ENCODE results near the gene NEU3. TPM values are rescaled to one million over a fixed set of nuclear protein-coding genes. Genes with fewer than 3 reads are reported as not detected.

NEU3 gene
- total and polyA plus RNA-seq, 2 donors (not counting 1 experiment from before 2014, with no cell fraction given) = 17.0 to 17.4 TPM

GRCh38 chr11:74951226-74951625 lies 37.5 kb upstream of the NEU3 start:
- Histone ChIP-seq H3K9me3 (ENCODE audit: control extremely low read depth in 1 of 3, control insufficient read depth in 2 of 3, insufficient read depth in 1 of 3, low read length in 2 of 3) (no peaks in the 10 kb centered on the region), H3K27ac (ENCODE audit: low read length in 2 of 2) (peak overlapping the region; percentile 85 to 95), H2AFZ (ENCODE audit: insufficient read depth, low read depth, low read length, poor library complexity, severe bottlenecking) (no peak overlapping the region), H3K4me2 (replicated peaks; ENCODE audit: low read depth, low read length, poor library complexity, severe bottlenecking) (peak overlapping the region; percentile 82), H3K36me3 (replicated peaks in 1 of 2; ENCODE audit: control extremely low read depth in 1 of 2, control insufficient read depth in 1 of 2, extremely low read depth in 1 of 2, insufficient read depth in 2 of 2, low read length in 1 of 2) (peaks cover 0 to 10% of the 10 kb centered on the region in 2 experiments), H3K9ac (ENCODE audit: low read length) (peak overlapping the region; percentile 95), H3K79me2 (ENCODE audit: control insufficient read depth, insufficient read depth, low read length) (peaks cover 98% of the 10 kb centered on the region), H4K20me1 (ENCODE audit: control insufficient read depth, insufficient read depth, low read length, poor library complexity, severe bottlenecking) (no peaks in the 10 kb centered on the region), H3K4me1 (ENCODE audit: control insufficient read depth in 2 of 2, insufficient read depth in 2 of 2, low read length in 2 of 2) (peaks cover 52 to 65% of the 10 kb centered on the region in 2 donors), H3K27me3 (replicated peaks in 1 of 4; ENCODE audit: control extremely low read depth in 1 of 4, control insufficient read depth in 3 of 4, insufficient read depth in 4 of 4, low read length in 3 of 4) (no peaks in the 10 kb centered on the region), H3K4me3 (ENCODE audit: control extremely low read depth in 1 of 5, extremely low read depth in 1 of 5, insufficient read depth in 1 of 5, low read depth in 2 of 5, low read length in 4 of 5) (peak overlapping the region in 3 of 5 experiments; percentile 23 to 90 (median 28))
- DNase-seq = peak; percentile 61
- ATAC-seq (ENCODE audit: low read depth) = no peak
- intact Hi-C loops (cut with micrococcal nuclease) = no loop called here
- ChIA-PET CTCF (interaction anchor here (0.8 to 1.6 kb wide), 2 partner anchors 22 to 81 kb away, joined by 3 to 5 read pairs; no protein-coding TSS in a partner anchor), POLR2A (no interaction called here)
- Mint-ChIP-seq H3K4me3 (peak overlapping the region; percentile 94), H3K9me3 (ENCODE audit: insufficient read depth) (no peaks in the 10 kb centered on the region), H3K27ac (peak overlapping the region; percentile 96), H3K27me3 (no peaks in the 10 kb centered on the region), H3K4me1 (peaks cover 73% of the 10 kb centered on the region)
- 0% methylated on average over 6 of the region's 8 CpGs for WGBS (ENCODE audit: insufficient coverage)
- TF ChIP-seq, protein P1, sequence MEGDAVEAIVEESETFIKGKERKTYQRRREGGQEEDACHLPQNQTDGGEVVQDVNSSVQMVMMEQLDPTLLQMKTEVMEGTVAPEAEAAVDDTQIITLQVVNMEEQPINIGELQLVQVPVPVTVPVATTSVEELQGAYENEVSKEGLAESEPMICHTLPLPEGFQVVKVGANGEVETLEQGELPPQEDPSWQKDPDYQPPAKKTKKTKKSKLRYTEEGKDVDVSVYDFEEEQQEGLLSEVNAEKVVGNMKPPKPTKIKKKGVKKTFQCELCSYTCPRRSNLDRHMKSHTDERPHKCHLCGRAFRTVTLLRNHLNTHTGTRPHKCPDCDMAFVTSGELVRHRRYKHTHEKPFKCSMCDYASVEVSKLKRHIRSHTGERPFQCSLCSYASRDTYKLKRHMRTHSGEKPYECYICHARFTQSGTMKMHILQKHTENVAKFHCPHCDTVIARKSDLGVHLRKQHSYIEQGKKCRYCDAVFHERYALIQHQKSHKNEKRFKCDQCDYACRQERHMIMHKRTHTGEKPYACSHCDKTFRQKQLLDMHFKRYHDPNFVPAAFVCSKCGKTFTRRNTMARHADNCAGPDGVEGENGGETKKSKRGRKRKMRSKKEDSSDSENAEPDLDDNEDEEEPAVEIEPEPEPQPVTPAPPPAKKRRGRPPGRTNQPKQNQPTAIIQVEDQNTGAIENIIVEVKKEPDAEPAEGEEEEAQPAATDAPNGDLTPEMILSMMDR (IDR thresholded peaks at IDR 0.05) = no peak
- no peak for TF ChIP-seq EZH2 (IDR thresholded peaks at IDR 0.05; ENCODE audit: borderline replicate concordance, insufficient read depth, low read depth, low read length, poor library complexity, severe bottlenecking)

DNA sequence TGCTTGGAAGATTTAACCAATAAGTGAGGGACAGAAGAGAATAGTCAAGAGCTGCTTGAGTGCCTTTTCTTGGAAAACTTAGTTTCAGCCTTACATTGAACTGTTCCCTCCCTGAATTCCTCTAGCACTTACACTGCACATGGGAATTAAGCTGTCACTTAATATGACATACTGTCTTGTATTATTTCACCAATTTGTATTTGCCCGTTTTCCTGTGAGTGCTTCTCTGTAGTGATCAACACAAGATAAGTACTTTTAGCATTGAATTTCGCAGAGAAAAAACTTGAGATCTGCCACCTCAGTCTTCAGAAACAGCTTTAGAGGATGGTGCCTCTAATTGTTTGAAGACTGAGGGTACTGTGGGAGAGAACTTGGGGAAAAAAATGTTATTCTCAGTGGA lies 36.0 kb upstream of the NEU3 start:
- Histone ChIP-seq H3K36me3 (replicated peaks in 1 of 2; ENCODE audit: control extremely low read depth in 1 of 2, control insufficient read depth in 1 of 2, extremely low read depth in 1 of 2, insufficient read depth in 2 of 2, low read length in 1 of 2) (peaks cover 6 to 16% of the 10 kb centered on the region in 2 experiments), H3K79me2 (ENCODE audit: control insufficient read depth, insufficient read depth, low read length) (peaks cover 100% of the 10 kb centered on the region)
- peak overlapping the region; percentile 64 for H3K4me3 Mint-ChIP-seq

More for the DNA sequence above, 36.0 kb upstream of the NEU3 start:
- intact Hi-C loops (cut with micrococcal nuclease) = no loop called here
- H3K4me1 Mint-ChIP-seq = peaks cover 80% of the 10 kb centered on the region
- H3K9me3 Mint-ChIP-seq (ENCODE audit: insufficient read depth) = no peaks in the 10 kb centered on the region
- ChIA-PET CTCF (no interaction called here), POLR2A (no interaction called here)
- TF ChIP-seq, protein P1 (IDR thresholded peaks at IDR 0.05) = no peak
- TF ChIP-seq EZH2 (IDR thresholded peaks at IDR 0.05; ENCODE audit: borderline replicate concordance, insufficient read depth, low read depth, low read length, poor library complexity, severe bottlenecking) = no peak
- Histone ChIP-seq H4K20me1 (ENCODE audit: control insufficient read depth, insufficient read depth, low read length, poor library complexity, severe bottlenecking) (peaks cover 11% of the 10 kb centered on the region), H2AFZ (ENCODE audit: insufficient read depth, low read depth, low read length, poor library complexity, severe bottlenecking) (no peak overlapping the region), H3K27me3 (replicated peaks in 1 of 4; ENCODE audit: control extremely low read depth in 1 of 4, control insufficient read depth in 3 of 4, insufficient read depth in 4 of 4, low read length in 3 of 4) (no peaks in the 10 kb centered on the region), H3K9ac (ENCODE audit: low read length) (peak overlapping the region; percentile 2), H3K4me1 (ENCODE audit: control insufficient read depth in 2 of 2, insufficient read depth in 2 of 2, low read length in 2 of 2) (peaks cover 57 to 69% of the 10 kb centered on the region in 2 donors), H3K4me3 (ENCODE audit: control extremely low read depth in 1 of 5, extremely low read depth in 1 of 5, insufficient read depth in 1 of 5, low read depth in 2 of 5, low read length in 4 of 5) (no peak overlapping the region), H3K9me3 (ENCODE audit: control extremely low read depth in 1 of 3, control insufficient read depth in 2 of 3, insufficient read depth in 1 of 3, low read length in 2 of 3) (no peaks in the 10 kb centered on the region), H3K4me2 (replicated peaks; ENCODE audit: low read depth, low read length, poor library complexity, severe bottlenecking) (peak overlapping the region; percentile 82), H3K27ac (ENCODE audit: low read length in 2 of 2) (peak overlapping the region; percentile 85 to 95)
- no peaks in the 10 kb centered on the region for H3K27me3 Mint-ChIP-seq
- 100% methylated on average over 1 of the region's 2 CpGs for whole genome bisulfite sequencing (ENCODE audit: insufficient coverage)
- peak overlapping the region; percentile 42 for H3K27ac Mint-ChIP-seq
- no peak for DNase-seq
- ATAC-seq (ENCODE audit: low read depth) = no peak

Data from B cell (primary cell).